ENCODE data around the gene MARCHF9. TPM values are rescaled to one million over a fixed set of nuclear protein-coding genes. Genes with fewer than 3 reads are reported as not detected.

MARCHF9 gene
- total and polyA plus RNA-seq, 2 donors (not counting 1 experiment from before 2014, with no cell fraction given), result 81.4 to 128 TPM

- no peaks in the 10 kb centered on the region for H3K27me3 Mint-ChIP-seq
- ATAC-seq (ENCODE audit: low read depth), result no peak
- peaks cover 18% of the 10 kb centered on the region for H3K4me1 Mint-ChIP-seq
- 82% methylated on average over 2 of the region's 2 CpGs for WGBS (ENCODE audit: insufficient coverage)
- Histone ChIP-seq H3K27ac (ENCODE audit: low read length in 2 of 2) (no peak overlapping the region), H3K4me1 (ENCODE audit: control insufficient read depth in 2 of 2, insufficient read depth in 2 of 2, low read length in 2 of 2) (peaks cover 9 to 17% of the 10 kb centered on the region in 2 donors), H3K79me2 (ENCODE audit: control insufficient read depth, insufficient read depth, low read length) (peaks cover 25% of the 10 kb centered on the region), H3K27me3 (replicated peaks in 1 of 4; ENCODE audit: control extremely low read depth in 1 of 4, control insufficient read depth in 3 of 4, insufficient read depth in 4 of 4, low read length in 3 of 4) (no peaks in the 10 kb centered on the region), H3K36me3 (replicated peaks in 1 of 2; ENCODE audit: control extremely low read depth in 1 of 2, control insufficient read depth in 1 of 2, extremely low read depth in 1 of 2, insufficient read depth in 2 of 2, low read length in 1 of 2) (peaks cover 5 to 18% of the 10 kb centered on the region in 2 experiments), H4K20me1 (ENCODE audit: control insufficient read depth, insufficient read depth, low read length, poor library complexity, severe bottlenecking) (no peaks in the 10 kb centered on the region), H3K4me3 (ENCODE audit: control extremely low read depth in 1 of 5, extremely low read depth in 1 of 5, insufficient read depth in 1 of 5, low read depth in 2 of 5, low read length in 4 of 5) (no peak overlapping the region), H3K9me3 (ENCODE audit: control extremely low read depth in 1 of 3, control insufficient read depth in 2 of 3, insufficient read depth in 1 of 3, low read length in 2 of 3) (no peaks in the 10 kb centered on the region), H3K9ac (ENCODE audit: low read length) (no peak overlapping the region), H3K4me2 (replicated peaks; ENCODE audit: low read depth, low read length, poor library complexity, severe bottlenecking) (no peak overlapping the region), H2AFZ (ENCODE audit: insufficient read depth, low read depth, low read length, poor library complexity, severe bottlenecking) (peak overlapping the region; percentile 91)
- H3K9me3 Mint-ChIP-seq (ENCODE audit: insufficient read depth), result no peaks in the 10 kb centered on the region
- intact Hi-C loops (cut with micrococcal nuclease), result loop anchor here (1.0 to 5.0 kb wide), 5 partner anchors 10 to 124 kb away; partner anchors contain the start of genes EEF1AKMT3 and METTL1
- TF ChIP-seq EZH2 (IDR thresholded peaks at IDR 0.05; ENCODE audit: borderline replicate concordance, insufficient read depth, low read depth, low read length, poor library complexity, severe bottlenecking), result no peak
- TF ChIP-seq, protein P1, sequence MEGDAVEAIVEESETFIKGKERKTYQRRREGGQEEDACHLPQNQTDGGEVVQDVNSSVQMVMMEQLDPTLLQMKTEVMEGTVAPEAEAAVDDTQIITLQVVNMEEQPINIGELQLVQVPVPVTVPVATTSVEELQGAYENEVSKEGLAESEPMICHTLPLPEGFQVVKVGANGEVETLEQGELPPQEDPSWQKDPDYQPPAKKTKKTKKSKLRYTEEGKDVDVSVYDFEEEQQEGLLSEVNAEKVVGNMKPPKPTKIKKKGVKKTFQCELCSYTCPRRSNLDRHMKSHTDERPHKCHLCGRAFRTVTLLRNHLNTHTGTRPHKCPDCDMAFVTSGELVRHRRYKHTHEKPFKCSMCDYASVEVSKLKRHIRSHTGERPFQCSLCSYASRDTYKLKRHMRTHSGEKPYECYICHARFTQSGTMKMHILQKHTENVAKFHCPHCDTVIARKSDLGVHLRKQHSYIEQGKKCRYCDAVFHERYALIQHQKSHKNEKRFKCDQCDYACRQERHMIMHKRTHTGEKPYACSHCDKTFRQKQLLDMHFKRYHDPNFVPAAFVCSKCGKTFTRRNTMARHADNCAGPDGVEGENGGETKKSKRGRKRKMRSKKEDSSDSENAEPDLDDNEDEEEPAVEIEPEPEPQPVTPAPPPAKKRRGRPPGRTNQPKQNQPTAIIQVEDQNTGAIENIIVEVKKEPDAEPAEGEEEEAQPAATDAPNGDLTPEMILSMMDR (IDR thresholded peaks at IDR 0.05), result no peak
- ChIA-PET CTCF (interaction anchor here (0.7 to 6.9 kb wide), 8 partner anchors 14 to 123 kb away, joined by 3 to 59 read pairs (median 6); partner anchors contain the start of genes CYP27B1 and MARCHF9), POLR2A (interaction anchor here (0.7 kb wide), 1 partner anchor 114 kb away, joined by 4 read pairs; no protein-coding TSS in a partner anchor)
- no peak overlapping the region for H3K4me3 Mint-ChIP-seq
- H3K27ac Mint-ChIP-seq, result no peak overlapping the region
- no peak for DNase-seq
Measured at GRCh38 chr12:57781801-57782200, 26.9 kb downstream of the MARCHF9 start.

DNA sequence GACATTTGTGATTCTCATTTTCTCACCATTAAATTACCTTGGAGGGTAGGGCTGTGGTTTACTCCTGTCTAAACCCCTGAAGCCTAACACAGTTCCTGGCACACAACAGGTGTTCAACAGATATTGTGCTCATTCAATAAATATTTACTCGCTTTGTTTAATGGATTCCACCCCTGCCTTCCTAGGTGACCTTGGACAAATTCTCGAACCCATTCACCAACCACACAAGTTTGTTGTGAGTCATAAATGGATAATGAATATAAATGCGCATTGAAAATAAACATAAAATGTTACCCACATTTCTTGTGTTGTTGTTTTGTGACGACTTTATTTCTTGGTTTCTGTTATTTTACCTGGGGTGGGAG, 27.3 kb downstream of the MARCHF9 start:
- ATAC-seq (ENCODE audit: low read depth) (no peak), DNase-seq (no peak)
- H3K27ac Mint-ChIP-seq, result peak overlapping the region; percentile 96
- ChIA-PET CTCF (interaction anchor here (1.0 to 6.9 kb wide), 10 partner anchors 15 to 122 kb away, joined by 3 to 59 read pairs (median 6); partner anchors contain the start of genes CYP27B1 and MARCHF9), POLR2A (interaction anchor here (0.8 kb wide), 1 partner anchor 37 kb away, joined by 3 read pairs; no protein-coding TSS in a partner anchor)
- intact Hi-C loops (cut with micrococcal nuclease), result loop anchor here (1.0 to 5.0 kb wide), 5 partner anchors 10 to 123 kb away; partner anchors contain the start of genes EEF1AKMT3 and METTL1
- Histone ChIP-seq H3K36me3 (replicated peaks in 1 of 2; ENCODE audit: control extremely low read depth in 1 of 2, control insufficient read depth in 1 of 2, extremely low read depth in 1 of 2, insufficient read depth in 2 of 2, low read length in 1 of 2) (peaks cover 8 to 22% of the 10 kb centered on the region in 2 experiments), H3K9me3 (ENCODE audit: control extremely low read depth in 1 of 3, control insufficient read depth in 2 of 3, insufficient read depth in 1 of 3, low read length in 2 of 3) (no peaks in the 10 kb centered on the region), H3K9ac (ENCODE audit: low read length) (peak overlapping the region; percentile 94), H4K20me1 (ENCODE audit: control insufficient read depth, insufficient read depth, low read length, poor library complexity, severe bottlenecking) (no peaks in the 10 kb centered on the region), H3K27ac (ENCODE audit: low read length in 2 of 2) (no peak overlapping the region), H3K27me3 (replicated peaks in 1 of 4; ENCODE audit: control extremely low read depth in 1 of 4, control insufficient read depth in 3 of 4, insufficient read depth in 4 of 4, low read length in 3 of 4) (no peaks in the 10 kb centered on the region), H3K4me3 (ENCODE audit: control extremely low read depth in 1 of 5, extremely low read depth in 1 of 5, insufficient read depth in 1 of 5, low read depth in 2 of 5, low read length in 4 of 5) (peak overlapping the region in 2 of 5 experiments; percentile 99 to 100), H3K4me1 (ENCODE audit: control insufficient read depth in 2 of 2, insufficient read depth in 2 of 2, low read length in 2 of 2) (peaks cover 9 to 17% of the 10 kb centered on the region in 2 donors), H3K79me2 (ENCODE audit: control insufficient read depth, insufficient read depth, low read length) (peaks cover 25% of the 10 kb centered on the region), H2AFZ (ENCODE audit: insufficient read depth, low read depth, low read length, poor library complexity, severe bottlenecking) (peak overlapping the region; percentile 91), H3K4me2 (replicated peaks; ENCODE audit: low read depth, low read length, poor library complexity, severe bottlenecking) (peak overlapping the region; percentile 98)
- no peak for TF ChIP-seq EZH2 (IDR thresholded peaks at IDR 0.05; ENCODE audit: borderline replicate concordance, insufficient read depth, low read depth, low read length, poor library complexity, severe bottlenecking)
- TF ChIP-seq, protein P1 (IDR thresholded peaks at IDR 0.05), result no peak
- peaks cover 18% of the 10 kb centered on the region for H3K4me1 Mint-ChIP-seq
- H3K27me3 Mint-ChIP-seq, result no peaks in the 10 kb centered on the region
- H3K9me3 Mint-ChIP-seq (ENCODE audit: insufficient read depth), result no peaks in the 10 kb centered on the region
- 0% methylated on average over 1 of the region's 4 CpGs for WGBS (ENCODE audit: insufficient coverage)
- peak overlapping the region; percentile 100 for H3K4me3 Mint-ChIP-seq
